Activated CD4-positive, CD25-positive, alpha-beta regulatory T cell treated with anti-CD3 and anti-CD28 coated beads, Interleukin-2, amount 50 U/mL, for 24 hours (primary cell): ENCODE results near the gene CTDP1.

Experiments used
- ATAC-seq, 2 donors: fragments of 150-1000 bp; cut with Tn5 transposase; one replicate each; pipeline ENCODE4 v1.10.0; 2021; ENCODE audit warnings: mild to moderate bottlenecking in 1 of 2, moderate library complexity in 1 of 2

The CTDP1 gene

DNA sequence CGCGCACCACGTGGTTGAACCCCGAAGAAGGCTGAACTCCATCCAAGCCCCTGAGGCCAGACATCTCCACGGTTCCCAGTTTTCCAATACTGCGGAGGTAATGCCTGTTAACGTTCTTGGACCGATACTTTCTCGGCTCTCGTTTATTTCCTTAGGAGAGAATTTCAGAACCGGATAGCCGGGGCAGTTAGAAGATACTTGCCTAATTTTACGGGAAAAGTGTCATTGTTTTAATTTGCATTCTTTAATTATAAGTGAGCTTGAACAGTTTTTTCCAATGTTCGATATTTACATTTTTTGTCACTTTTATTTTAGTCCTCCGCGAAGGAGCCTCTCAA is 107.9 kb downstream of the CTDP1 start:
- no peak for ATAC-seq

DNA sequence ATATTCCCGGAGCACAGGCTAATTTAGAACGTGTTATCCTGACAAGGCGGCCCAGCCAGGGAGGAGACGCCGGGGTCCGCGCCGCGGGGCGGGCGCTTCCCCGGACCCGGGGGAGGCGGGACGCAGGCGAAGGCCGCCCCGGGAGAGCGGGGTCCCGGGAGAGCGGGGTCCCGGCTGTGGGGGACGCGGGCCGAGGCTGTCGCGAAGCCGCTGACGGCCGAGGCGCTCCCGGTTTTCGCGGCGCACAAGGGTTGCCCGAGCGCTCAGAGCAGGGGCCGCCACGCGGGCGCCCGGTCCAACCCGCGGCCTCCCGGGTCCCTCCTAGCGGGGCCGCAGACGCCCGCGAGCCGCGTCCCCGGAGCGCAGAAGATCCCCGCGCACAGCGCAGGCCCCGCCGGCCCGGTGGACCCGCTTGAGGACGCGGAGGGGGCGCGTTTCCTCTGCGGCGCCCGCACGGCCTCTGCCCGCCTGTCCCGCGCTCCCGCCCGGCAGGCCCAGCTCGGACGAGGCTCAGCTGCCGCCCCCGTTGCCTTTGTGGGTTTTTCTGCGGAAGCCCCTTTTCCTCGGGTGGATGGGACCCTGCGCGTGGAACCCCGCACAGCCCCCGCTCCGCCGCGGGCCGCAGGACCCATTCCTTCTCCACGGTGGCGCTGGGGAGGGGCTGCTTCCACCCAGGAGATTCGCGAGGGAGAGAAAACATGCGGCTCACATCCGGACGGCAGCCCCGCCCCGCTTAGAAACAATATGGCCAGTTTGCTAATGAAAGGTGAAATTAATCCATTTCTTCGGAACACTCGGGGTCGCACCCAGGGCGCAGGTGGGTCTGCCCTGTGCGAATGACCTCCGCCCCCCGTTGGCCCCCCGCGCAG is 108.5 kb downstream of the CTDP1 start:
- ATAC-seq = no peak

DNA sequence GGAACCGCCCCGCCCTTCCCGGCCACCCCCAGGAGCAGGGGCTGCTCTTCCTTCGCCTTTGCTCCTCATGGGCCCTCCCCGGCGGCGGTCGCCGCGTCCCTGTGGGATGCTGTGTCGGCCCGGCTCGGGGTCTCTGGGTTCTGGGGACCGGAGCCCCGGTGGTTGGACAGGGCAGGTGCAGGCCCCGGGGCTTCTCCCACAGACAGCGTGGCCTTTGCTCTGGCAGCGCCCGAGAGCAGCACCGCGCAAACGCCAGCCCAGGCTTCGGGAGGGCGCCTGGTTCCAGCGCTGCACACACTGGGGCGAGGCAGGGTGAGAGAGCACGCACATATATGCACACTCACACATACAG is 109.1 kb downstream of the CTDP1 start:
- no peak for ATAC-seq

DNA sequence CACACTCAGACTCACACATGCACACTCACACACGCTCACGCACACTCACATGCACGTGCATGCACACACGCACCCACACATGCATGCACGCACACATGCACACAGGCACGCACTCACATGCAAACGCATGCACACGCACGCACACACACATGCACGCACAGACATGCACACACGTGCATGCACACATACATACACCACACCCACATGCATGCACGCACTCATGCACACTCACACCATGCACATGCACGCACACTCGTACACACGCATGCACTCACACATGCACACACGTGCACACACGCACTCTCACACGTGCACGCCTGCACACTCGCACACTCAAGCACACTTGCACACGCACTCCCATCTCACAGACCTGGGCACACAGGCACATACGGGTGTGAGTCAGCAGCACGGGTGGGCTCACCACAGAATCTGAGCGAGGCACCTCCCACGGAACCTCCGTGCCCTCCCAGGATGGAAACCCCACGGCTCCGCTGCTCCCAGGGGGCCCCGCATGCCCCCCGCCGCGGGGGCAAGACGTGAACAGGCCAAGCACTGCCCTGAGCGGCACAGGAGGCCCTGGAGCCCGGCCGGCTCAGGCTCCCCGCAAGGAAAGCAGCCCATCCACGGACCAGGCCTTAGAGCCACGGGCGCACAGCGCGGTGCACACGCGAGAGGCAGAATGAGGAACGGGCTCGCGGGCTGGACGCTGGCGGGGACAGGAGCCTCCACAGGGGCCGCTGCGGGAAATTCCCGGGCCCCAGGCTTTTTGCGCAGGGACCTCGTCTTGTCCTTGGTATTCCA is 109.7 kb downstream of the CTDP1 start:
- ATAC-seq = no peak

DNA sequence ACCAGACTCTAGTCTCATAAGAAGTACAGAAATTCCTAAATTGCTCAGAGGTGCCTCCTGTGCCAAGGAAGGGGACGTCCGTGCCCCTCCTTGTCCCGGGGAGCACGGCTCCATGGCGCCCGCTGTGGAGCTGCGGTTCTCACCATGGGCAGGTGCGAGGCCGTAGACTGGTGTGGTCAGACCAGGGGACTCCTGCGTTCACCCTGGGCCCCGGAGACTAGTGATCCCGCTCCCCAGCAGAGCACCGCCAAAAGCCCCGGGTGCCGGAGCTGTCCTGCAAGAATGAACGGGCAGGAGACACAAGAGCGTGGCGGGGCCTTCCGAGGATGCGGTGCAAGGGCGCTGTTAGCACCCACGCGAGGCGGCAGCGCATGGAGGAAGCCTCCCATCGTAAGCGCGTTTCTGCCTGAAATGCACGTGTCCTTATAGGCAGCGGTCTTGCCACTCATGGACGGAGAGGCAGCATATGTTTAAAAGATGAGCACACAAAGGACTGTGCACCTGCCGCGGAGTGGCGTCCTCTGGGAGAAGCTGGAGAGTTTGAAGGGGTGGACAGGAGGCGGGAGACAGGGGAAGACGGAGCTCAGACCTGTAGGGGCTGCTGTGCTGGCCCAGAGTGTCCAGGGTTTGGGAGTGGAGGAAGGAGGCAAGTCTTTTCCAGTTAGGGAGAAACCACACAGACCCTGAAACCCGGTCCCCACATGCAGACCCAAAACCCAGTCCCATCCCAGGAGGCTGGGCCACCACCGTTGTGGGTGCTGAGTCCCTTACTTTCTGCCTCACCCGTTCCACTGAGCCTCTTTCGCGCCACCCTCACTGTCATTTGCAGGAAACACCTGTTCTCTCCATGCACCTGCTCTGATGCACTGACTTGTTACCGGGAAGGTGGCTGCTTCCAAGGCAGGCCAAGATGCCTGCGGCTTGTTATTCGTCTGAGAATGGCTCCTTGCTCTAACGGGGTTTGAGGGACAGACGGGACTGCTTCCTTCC is 110.6 kb downstream of the CTDP1 start:
- ATAC-seq = no peak

DNA sequence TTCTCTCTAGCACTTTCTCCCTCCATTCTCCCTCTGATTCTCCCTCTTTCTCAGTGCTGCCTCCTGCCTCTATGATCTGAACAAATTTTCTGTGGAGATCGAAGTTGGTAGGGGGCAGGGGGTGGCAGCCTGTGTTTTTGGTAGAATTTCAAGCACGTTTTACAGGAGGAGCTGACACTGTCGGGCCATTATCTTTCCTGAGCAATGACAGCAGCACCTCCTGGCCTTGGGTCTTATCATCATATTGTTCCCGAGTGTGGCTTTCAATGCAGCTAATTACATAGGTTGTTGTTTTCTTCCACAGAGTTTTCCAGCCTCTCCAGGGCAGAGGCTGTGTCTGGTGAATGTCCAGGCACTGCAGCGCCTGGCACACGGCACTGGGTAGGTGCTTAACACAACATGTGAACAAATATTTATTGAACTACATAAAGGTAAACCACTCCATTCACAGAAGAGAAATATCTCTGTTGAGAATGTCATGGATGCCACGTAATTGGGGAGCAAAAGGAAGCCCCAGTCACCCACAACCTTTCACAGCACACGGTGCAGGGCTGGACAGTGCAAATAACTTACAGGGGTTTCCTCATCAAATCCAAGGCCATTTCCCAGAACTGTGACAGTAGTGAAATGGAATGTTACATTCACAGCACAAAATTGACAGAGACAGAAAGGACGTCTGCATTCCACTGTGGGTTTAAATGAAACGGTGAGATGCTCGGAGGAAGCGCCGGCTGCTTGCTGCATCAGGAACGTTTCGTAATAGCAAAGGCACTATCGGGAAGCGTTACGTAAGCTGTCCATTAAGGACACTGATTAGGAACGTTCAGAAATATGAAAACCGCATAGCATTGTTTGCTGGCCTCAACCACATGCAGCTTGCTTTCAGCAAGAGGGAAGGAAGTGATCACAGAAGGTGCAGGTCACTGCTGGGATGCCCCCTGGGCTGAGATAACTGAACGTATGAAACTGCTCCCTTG is 111.7 kb downstream of the CTDP1 start:
- no peak for ATAC-seq

DNA sequence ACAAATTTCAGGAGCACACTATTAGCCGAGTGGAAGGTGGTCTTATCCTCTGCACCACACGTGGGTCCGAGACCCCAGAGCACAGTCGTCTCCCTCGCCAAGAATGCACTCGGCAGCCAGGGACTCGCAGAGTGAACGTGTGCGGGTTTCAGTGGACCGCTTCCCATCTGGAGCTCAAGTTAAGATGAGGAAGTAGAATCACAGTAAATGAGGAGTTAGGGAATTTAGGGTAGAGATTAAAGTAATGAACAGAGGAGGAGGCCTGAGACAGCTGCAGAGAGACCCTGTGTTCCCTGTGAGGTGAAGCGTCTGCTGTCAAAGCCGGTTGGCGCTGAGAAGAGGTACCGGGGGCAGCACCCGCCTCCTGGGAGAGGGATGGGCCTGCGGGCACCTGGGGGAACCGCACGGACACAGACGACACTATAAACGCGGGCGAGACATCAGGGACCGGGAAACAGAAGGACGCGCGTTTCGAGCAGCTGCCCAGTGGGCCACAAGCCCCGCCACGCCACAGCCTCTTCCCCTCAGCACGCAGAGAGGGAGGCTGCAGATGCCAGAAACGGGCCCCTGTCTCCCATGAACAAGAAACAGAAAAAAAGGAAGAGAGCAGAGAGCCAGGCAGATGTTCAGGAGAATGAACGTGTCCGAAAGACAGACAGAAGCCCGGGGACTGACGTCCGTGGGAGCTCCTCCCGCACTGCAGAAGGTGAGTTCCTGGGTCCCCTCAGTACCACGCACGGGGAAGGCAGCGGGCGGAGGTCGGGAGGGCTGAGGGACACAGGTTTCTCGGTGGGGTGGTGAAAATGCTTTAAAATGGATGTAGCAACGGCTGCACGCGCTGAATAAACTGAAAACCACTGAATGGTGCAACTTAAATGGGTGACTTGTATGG is 112.7 kb downstream of the CTDP1 start:
- ATAC-seq = no peak

DNA sequence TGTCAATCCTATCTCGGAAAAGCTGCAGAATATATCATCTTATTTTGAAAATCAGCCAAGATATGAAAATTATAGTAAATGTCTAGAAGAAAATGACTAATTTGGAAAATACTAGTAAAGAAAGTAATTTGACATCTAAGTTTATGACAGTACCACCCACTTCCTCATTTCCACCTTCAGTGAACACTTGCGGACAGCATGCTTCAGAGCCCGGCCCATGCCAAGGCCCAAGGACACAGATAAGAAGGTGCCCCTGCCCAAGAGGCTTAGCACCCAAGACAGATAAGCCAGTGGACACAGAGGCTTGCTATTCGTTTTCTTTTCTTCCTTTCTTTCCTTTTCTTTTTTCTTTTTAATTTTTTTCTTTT is 113.4 kb downstream of the CTDP1 start:
- ATAC-seq = no peak

DNA sequence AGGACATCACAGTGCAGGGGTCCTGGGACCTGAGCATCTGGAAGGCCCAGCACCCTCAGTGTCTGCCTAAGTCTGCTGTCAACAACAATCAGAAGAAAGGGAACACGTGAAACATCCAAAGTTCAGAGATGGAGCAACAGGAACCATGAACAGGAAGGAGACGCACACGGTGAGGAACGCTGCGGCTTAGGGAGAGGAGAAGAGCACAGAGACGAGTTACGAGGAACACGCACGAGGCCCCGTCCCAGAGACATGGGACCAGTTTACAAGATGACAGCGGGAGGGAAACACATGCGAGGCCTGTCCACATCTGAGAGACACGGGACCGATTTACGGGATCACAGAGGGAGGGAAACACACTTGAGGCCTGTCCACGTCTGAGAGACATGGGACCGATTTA is 115.2 kb downstream of the CTDP1 start:
- no peak for ATAC-seq

DNA sequence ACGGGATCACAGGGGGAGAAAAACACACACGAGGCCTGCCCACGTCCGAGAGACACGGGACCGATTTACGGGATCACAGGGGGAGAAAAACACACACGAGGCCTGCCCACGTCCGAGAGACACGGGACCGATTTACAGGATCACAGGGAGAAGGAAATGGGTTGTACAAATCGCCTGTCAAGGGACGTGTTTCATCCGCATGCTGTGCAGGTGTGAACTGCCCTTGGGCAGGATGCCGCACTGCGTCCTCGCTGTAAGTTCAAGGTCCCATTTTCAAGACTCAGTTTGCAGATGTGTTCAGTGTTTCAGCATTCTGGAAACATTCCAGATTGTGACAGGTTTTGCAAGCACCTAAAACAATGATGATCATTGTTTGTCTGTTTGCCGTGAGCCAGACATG is 115.8 kb downstream of the CTDP1 start:
- ATAC-seq = no peak

DNA sequence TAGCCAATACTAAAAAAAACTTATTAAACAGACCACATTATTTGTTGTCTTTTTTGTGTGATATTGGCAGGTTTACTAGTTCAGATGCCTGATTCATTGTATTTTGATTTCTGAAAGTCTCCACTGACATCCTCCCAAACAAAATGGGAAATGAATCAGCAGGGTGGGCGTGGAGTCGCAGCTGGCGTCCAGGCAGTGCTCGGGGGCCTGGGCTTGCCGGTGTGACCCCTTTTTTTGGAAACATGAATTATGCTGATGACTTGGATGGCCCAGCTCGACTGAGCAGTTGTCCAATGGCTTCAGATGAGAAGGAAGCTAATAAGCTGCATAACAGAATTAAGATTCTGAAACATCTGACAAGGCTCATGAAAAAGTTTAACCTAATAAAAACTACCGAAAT is 116.4 kb downstream of the CTDP1 start:
- no peak for ATAC-seq

DNA sequence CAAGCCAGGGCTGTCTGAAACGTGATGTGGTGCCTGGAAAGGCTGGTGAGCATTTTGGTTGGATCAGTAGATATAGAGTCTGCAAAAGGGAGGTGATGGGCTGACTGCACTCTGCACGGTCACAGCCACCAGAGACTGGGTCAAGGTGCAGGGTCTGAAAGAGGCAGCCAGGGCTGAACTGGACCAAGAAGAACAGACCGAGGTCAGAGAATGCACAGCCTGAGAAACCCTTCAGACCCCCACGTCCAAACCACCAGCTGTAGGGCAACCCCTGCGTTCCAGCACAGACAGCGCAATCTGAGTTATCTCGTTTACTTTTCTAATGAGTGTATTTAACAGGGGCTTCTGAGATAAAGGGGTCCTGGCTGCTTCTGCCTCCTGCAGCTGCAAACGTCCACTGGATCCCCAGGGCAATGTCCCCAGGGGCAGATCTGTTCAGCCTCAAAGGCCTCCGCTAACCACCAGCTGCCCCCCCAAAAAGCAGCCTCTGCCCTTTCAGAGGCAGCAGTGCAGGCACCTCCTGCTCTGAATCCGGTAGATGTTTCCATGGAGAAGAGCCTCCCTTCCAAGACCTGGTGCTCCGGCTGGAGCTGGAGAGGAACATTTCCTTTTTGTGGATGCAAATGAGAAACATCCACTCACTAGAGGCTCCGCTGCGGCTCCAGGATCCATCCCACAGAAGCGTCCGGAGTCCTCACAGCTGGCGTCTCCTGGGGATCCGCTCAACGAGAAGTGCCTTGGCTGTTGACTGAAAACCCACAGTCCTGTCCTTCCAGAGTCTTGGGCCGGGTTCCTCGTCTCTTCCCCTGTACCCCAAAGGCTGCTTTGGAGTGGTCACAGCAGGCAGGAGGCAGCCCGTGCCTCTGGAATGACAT is 117.2 kb downstream of the CTDP1 start:
- no peak for ATAC-seq

DNA sequence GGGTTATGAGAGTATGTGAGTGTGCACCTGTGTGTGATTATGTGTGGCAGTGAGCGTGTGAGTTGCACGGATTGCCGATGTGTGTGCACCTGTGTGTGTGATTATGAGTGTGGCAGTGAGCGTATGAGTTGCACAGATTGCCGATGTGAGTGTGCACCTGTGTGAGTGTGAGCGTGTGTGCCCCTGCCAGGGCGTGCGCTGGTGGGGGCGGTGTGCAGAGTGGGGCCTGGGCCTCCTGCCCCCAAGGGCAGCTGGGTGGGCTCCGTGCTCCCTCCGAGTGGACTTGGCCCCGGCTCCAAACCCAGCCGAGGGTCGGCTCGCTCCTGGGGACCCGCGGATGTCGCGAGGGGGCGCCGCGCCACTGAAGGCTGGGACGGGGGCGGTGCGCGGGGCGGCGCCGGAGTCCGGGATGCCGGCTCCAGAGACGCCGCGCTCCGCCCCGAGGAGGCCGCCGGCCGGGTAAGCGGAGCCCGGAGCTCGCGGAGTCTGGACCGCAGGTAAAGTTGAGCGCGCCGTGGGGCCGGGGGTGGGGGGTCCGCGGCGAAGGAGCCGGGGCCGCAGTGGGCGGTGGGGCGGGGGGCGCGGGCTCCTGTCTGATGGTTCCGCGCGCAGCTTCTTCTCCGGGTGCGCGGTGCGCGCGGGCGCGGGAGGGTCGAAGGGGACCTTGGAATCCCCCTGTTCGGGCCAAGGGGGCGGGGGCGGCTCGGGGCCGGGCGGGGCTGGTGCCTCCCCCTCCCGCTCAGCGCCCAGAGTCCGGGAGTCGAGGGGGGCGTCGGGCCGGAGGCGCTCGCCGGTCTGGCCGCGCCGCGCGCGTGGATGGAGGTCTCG is 118.1 kb downstream of the CTDP1 start, which contains the start of gene KCNG2:
Gene KCNG2 (plus strand): TSS at position 421 of the 828 bp plus-strand sequence. CDS start 65,730 bp downstream, outside the sequence.
- no peak for ATAC-seq

DNA sequence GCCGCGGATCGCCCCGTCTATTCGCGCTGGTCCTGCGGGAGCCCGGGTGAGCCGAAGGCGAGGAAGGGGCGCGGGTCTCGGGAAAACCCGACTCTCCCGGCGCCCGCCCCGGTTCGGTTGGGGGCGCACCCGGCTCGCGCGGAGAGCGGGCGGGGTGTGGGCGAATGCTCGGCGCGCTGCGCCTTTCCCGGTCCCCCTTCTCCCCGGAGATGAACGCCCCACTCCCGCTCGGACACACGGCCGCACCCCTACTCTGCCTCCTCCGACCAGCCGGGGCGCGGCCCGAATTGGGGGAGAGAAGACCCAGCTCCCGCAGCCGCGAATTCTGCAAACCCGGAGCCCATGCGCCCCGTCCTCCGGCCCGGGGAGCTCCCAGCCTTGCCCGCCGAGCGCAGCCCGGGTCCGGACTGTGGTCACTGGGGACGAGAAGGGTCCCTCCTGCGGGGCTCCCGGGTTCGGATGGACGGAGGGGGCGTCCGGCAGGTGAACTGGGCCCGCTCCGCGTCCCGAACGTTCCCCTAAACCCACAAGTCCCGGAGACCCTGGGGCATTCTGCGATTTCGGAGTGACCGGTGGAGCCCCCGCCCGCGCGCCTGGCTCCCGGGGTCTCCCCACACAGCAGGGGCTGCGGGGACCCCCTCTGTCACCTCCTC is 118.9 kb downstream of the CTDP1 start:
- no peak for ATAC-seq

DNA sequence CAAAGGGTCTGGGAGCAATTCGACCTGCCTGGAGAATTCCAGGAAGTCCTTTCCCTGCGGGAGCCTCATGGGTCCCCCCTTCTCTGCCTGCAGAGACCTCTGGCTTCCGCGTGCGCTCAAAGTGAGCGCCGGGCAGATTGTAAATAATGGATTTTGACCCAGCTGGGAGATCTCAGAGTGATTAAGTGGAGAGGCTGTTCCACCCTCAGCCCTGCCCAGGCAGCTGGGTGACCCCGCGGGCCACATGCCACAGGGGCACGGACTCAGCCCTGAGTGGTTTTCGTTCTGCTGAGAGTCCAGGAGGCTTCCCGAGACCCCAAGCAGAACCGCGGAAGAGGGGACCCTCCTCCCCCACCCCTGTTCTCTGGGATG is 119.4 kb downstream of the CTDP1 start:
- ATAC-seq = no peak

DNA sequence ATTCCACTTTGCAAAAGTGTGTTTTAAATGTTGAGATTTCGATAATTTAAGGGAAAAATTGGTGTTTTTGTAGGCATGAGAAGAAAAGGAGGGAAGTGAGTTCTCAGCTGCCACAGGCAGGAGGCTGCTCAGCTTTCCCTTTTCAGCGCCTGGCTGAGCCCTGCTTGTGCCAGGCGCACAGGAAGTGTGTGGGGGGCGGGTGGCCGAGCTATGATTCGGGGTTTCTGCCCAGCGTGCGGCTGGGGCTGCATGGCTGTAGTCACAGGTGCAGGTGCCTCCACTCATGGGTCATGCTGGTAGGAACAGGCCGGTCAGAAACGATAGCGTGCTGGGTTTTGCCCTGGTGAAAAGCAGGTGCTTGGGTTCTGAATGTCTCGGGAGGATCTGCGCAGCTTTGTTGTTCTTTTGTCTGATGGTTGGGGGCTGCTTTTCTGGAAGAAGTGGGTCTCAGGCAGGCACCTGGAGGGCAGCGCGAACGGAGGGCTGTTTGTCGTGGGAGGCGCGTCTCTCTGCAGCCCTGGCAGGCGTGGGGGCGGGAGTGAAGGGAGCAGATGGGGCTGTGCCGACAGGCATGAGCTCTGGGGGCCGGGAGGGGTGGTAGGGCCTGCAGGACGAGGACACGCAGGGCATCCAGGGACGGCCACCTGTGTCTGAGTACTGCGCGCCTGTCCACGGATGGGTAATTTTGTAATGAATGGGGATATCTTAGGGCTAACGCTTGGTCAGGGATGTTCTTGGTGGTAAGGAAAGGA is 120.2 kb downstream of the CTDP1 start:
- no peak for ATAC-seq
